ENCODE measurements around the gene KCTD5. TPM values are rescaled to one million over a fixed set of nuclear protein-coding genes. Genes with fewer than 3 reads are reported as not detected.
A peak's percentile ranks its signal among the peaks of the same experiment; 100 is the strongest.
"Not testable (repeated sequence)": the region's sequence is repeated elsewhere in the genome, so short reads cannot be mapped to it uniquely, and the experiment has no call there.

KCTD5 gene
- total RNA-seq, 5 donors from 2014 or later (not counting 1 experiment from before 2014, with no cell fraction given), result 19.5 to 29.1 (median 26.3) TPM

DNA sequence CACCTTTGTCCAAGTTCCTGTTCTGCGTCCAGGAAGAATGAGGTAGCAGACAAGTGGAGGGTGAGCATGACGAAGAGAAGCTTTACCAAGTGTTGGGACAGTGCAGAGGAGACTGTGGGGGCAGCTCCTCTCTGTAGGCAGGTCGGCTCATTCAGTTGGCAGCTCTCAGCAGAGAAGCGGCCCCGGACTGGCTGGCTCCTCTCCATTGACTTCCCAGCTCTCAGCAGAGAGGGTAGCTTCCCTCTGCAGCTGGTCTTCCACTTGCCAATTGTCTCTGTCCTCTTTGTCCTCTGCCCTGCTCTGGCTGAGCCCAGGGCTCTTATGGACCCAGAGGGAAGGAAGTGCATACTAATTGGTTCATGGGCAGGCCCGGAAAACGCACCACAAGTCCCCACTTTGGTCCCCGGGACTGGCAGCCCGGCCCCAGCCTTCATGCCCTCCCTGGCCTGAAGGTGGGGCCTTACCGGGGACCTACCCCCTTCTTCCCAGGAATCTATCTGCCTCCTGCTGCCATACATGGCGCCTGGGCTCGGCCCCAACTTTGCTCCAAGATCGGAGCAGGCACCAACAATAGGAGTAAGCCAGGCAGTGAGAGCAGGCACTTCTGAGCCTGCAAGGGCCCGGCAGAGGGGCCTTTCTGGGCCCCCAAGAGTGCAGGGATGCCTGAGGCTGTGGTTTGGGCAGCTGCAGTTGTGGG is 10.1 kb downstream of the KCTD5 start:
- WGBS (ENCODE audit: insufficient coverage), result 90% methylated on average over 12 of the region's 14 CpGs
- peaks cover 17 to 29% of the 10 kb centered on the region in 2 donors for H3K36me3 ChIP-seq (ENCODE audit: control insufficient read depth in 2 of 2, extremely low read depth in 1 of 2, insufficient read depth in 1 of 2, low read length in 1 of 2)

DNA sequence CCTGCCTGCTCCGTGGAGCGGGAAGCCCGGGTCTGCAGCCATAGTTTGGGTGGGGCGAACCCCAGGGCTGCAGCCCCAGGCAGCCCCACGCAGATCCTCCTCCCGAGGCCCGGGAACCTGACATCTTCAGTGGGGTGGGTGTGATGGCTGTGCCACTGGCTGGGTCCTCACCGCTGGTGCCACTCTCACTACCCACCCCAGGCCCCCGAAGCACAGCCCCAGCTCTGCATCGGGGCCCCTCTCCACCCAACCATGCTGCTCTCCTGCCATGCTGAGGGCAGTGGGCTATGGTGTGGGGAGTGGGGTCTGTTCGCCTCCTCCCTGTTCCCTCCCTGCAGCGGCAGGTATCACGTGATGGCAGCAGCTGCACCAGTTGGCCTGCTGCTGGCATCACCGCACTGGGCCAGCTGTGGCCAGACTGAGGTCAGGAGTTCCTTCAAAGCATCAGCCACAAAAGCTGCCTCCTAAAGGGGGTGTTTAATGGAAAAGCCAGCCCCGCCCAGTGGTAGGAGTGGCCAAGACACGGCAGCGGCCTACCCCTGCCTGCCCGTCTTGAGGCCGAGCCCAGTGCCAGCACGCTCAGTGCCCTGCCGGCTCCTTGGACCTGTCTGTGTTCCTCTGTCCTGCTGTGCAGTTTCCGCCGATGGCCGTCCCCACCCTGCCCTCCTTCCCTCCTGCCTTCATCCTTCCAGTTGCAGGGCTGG is 10.8 kb downstream of the KCTD5 start:
- no peak overlapping the region for H3K27ac Mint-ChIP-seq
- H3K4me3 Mint-ChIP-seq, result no peak overlapping the region
- H3K27me3 Mint-ChIP-seq, result no peaks in the 10 kb centered on the region
- Histone ChIP-seq H3K9me3 (no peaks in the 10 kb centered on the region), H3K27me3 (replicated peaks in 1 of 2; ENCODE audit: control insufficient read depth in 2 of 2, extremely low read depth in 1 of 2, insufficient read depth in 2 of 2, low read length in 1 of 2) (no peaks in the 10 kb centered on the region), H3K4me3 (ENCODE audit: control insufficient read depth in 1 of 2, extremely low read depth in 1 of 2, low read length in 1 of 2) (no peak overlapping the region), H3K36me3 (ENCODE audit: control insufficient read depth in 2 of 2, extremely low read depth in 1 of 2, insufficient read depth in 1 of 2, low read length in 1 of 2) (peaks cover 17 to 36% of the 10 kb centered on the region in 2 donors), H3K27ac (ENCODE audit: low read length) (no peak overlapping the region), H3K4me1 (ENCODE audit: control insufficient read depth in 1 of 2, extremely low read depth in 1 of 2, insufficient read depth in 2 of 2, low read length in 2 of 2) (peaks cover 0 to 12% of the 10 kb centered on the region in 2 experiments)
- H3K36me3 Mint-ChIP-seq, result peaks cover 14% of the 10 kb centered on the region
- no peaks in the 10 kb centered on the region for H3K9me3 Mint-ChIP-seq
- 93% methylated on average over 14 of the region's 24 CpGs for WGBS (ENCODE audit: insufficient coverage)
- peaks cover 2 to 7% (median 6%) of the 10 kb centered on the region in 3 donors for H3K4me1 Mint-ChIP-seq
- ATAC-seq (replicated peaks in 1 of 4) (no peak), DNase-seq (peak in 1 of 35 experiments; percentile 19)
- ChIA-PET CTCF (no interaction called here), POLR2A (no interaction called here)

More for the DNA sequence above, 10.1 kb downstream of the KCTD5 start:
- Histone ChIP-seq H3K4me1 (ENCODE audit: control insufficient read depth in 1 of 2, extremely low read depth in 1 of 2, insufficient read depth in 2 of 2, low read length in 2 of 2) (peaks cover 0 to 19% of the 10 kb centered on the region in 2 experiments), H3K4me3 (ENCODE audit: control insufficient read depth in 1 of 2, extremely low read depth in 1 of 2, low read length in 1 of 2) (no peak overlapping the region), H3K9me3 (no peaks in the 10 kb centered on the region), H3K27ac (ENCODE audit: low read length) (no peak overlapping the region), H3K27me3 (replicated peaks in 1 of 2; ENCODE audit: control insufficient read depth in 2 of 2, extremely low read depth in 1 of 2, insufficient read depth in 2 of 2, low read length in 1 of 2) (no peaks in the 10 kb centered on the region)
- no peak for ATAC-seq (replicated peaks in 1 of 4)
- CTCF ChIA-PET, result interaction anchor here in 1 of 2 donors (0.5 kb wide), 1 partner anchor 361 kb away, joined by 3 read pairs; no protein-coding TSS in a partner anchor
- no peak overlapping the region for H3K27ac Mint-ChIP-seq
- POLR2A ChIA-PET, result no interaction called here
- peaks cover 9% of the 10 kb centered on the region for H3K36me3 Mint-ChIP-seq
- peaks cover 8 to 13% (median 10%) of the 10 kb centered on the region in 3 donors for H3K4me1 Mint-ChIP-seq
- no peaks in the 10 kb centered on the region for H3K9me3 Mint-ChIP-seq
- no peaks in the 10 kb centered on the region for H3K27me3 Mint-ChIP-seq
- DNase-seq, result no peak
- H3K4me3 Mint-ChIP-seq, result no peak overlapping the region

DNA sequence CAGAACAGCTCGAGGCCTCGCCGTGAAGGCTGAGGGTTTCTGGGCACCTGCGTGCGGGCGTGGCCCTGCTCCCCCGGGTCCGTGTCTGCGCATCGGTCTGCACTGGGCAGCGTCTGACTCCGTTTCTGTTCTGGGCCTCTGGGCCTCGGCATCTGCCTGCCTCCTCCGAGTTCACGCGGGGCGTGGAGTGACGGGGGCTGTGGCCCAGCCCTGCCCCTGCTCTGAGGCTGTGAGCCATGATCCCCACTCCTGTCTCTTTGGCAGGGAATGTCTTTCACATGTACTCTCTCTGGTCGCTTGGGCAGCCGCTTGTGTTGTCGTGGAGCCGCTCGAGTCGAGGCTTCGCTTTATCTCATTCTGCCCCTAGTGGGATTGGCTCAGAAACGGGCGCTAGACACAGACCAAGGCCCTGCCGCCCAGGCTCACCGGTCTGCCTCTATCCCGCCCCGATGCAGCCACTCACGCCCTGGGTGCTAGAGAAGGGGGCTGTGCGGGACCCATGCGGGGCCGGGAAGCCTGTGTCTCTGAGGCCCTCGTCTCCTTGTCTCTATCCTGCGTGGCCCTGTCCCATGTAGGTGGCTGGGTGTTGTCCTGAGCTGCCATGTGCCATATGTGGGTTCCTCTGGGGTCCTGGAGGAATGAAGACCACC is 14.4 kb downstream of the KCTD5 start:
- H3K27me3 Mint-ChIP-seq; H3K27ac ChIP-seq (ENCODE audit: low read length); CTCF ChIA-PET; H3K9me3 ChIP-seq; H3K9me3 Mint-ChIP-seq; H3K4me1 ChIP-seq (ENCODE audit: control insufficient read depth in 1 of 2, extremely low read depth in 1 of 2, insufficient read depth in 2 of 2, low read length in 2 of 2); H3K4me3 ChIP-seq (ENCODE audit: control insufficient read depth in 1 of 2, extremely low read depth in 1 of 2, low read length in 1 of 2); H3K27ac Mint-ChIP-seq; POLR2A ChIA-PET; H3K27me3 ChIP-seq (replicated peaks in 1 of 2; ENCODE audit: control insufficient read depth in 2 of 2, extremely low read depth in 1 of 2, insufficient read depth in 2 of 2, low read length in 1 of 2); DNase-seq; H3K4me3 Mint-ChIP-seq; ATAC-seq (replicated peaks in 1 of 4); H3K4me1 Mint-ChIP-seq: not testable (repeated sequence)
- WGBS (ENCODE audit: insufficient coverage), result 98% methylated on average over 28 of the region's 37 CpGs
- H3K36me3 ChIP-seq (ENCODE audit: control insufficient read depth in 2 of 2, extremely low read depth in 1 of 2, insufficient read depth in 1 of 2, low read length in 1 of 2), result peaks cover 23 to 51% of the 10 kb centered on the region in 2 donors
- peaks cover 17% of the 10 kb centered on the region for H3K36me3 Mint-ChIP-seq

DNA sequence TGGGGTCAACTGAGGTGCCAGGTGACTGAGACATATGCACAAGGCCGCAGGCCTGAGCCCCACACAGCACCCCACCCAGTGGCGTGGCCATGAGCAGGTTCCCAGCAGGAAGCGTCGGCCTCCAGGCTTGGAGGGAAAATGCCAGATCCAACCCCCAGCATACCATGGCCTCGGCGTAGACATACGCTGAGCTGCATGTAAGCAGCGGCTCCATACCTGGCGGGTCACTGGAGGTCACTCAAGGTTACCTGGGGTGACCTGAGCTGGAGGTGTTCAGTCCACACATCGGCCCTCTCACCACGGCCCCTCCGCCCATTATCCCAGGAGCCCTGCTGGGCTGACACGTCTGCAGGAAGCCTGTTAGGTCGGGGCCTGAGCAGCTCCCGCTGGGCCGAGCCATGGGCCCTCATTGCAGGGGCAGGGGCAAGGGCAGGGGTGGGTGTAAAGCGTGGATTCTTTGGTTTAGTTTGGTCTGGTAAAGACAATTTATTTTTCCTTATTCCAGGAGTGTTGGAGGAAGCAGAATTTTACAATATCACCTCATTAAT is 15.2 kb downstream of the KCTD5 start:
- no peaks in the 10 kb centered on the region for H3K9me3 Mint-ChIP-seq
- Histone ChIP-seq H3K36me3 (ENCODE audit: control insufficient read depth in 2 of 2, extremely low read depth in 1 of 2, insufficient read depth in 1 of 2, low read length in 1 of 2) (peaks cover 20 to 54% of the 10 kb centered on the region in 2 donors), H3K9me3 (no peaks in the 10 kb centered on the region), H3K27me3 (replicated peaks in 1 of 2; ENCODE audit: control insufficient read depth in 2 of 2, extremely low read depth in 1 of 2, insufficient read depth in 2 of 2, low read length in 1 of 2) (no peaks in the 10 kb centered on the region), H3K4me1 (ENCODE audit: control insufficient read depth in 1 of 2, extremely low read depth in 1 of 2, insufficient read depth in 2 of 2, low read length in 2 of 2) (peaks cover 0 to 5% of the 10 kb centered on the region in 2 experiments), H3K4me3 (ENCODE audit: control insufficient read depth in 1 of 2, extremely low read depth in 1 of 2, low read length in 1 of 2) (no peak overlapping the region), H3K27ac (ENCODE audit: low read length) (no peak overlapping the region)
- H3K4me1 Mint-ChIP-seq, result peaks cover 0 to 2% (median 0%) of the 10 kb centered on the region in 3 donors
- no peaks in the 10 kb centered on the region for H3K27me3 Mint-ChIP-seq
- H3K27ac Mint-ChIP-seq, result no peak overlapping the region
- H3K4me3 Mint-ChIP-seq, result no peak overlapping the region
- ATAC-seq (replicated peaks in 1 of 4) (no peak), DNase-seq (no peak)
- ChIA-PET CTCF (no interaction called here), POLR2A (no interaction called here)
- H3K36me3 Mint-ChIP-seq, result peaks cover 17% of the 10 kb centered on the region
- 95% methylated on average over 12 of the region's 17 CpGs for WGBS (ENCODE audit: insufficient coverage)

DNA sequence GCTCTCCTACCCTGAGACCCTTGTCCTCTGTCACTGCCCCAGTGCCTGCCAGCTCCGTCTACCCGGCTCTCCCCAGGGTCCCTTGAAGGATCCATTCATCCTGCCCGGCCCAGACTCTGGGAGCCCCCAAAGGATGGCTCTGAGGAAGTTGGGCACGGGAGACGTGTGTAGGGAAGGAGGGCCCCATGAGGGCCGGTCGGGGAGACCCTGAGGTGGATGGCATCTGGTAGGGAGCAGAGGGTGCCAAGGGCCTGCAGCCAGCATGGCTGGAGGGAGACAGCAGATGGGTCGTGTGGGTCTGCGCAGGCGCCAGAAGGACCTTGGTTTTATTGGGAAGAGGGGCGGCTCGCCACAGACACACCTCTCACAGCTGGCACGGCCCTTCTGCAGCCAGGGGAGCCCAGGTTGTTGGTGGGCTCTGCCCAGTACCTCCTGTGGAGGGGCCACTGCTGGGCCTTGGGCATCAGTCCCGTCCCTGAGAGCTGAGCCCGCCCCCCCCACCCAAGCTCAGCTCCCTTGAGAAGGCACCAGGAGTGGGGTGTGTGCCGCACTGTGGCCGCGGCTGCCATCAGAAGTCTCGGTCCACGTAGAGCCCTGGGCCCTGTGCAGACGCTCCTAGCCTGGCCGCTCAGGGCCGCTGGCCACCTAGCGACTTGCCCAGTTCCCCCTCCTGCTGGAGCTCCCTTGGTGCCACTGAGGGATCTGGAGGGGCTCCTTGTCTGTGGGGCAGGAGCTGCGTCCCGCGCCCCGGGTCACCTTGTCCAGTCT is 16.0 kb downstream of the KCTD5 start:
- H3K36me3 ChIP-seq (ENCODE audit: control insufficient read depth in 2 of 2, extremely low read depth in 1 of 2, insufficient read depth in 1 of 2, low read length in 1 of 2), result peaks cover 23 to 60% of the 10 kb centered on the region in 2 donors
- no peak overlapping the region for H3K27ac Mint-ChIP-seq

More for the DNA sequence above, 16.0 kb downstream of the KCTD5 start:
- 96% methylated on average over 17 of the region's 28 CpGs for WGBS (ENCODE audit: insufficient coverage)
- H3K9me3 ChIP-seq, result no peaks in the 10 kb centered on the region
- H3K27me3 ChIP-seq (replicated peaks in 1 of 2; ENCODE audit: control insufficient read depth in 2 of 2, extremely low read depth in 1 of 2, insufficient read depth in 2 of 2, low read length in 1 of 2), result no peaks in the 10 kb centered on the region
- ATAC-seq (replicated peaks in 1 of 4) (no peak), DNase-seq (no peak)
- H3K4me3 Mint-ChIP-seq, result no peak overlapping the region
- H3K4me1 ChIP-seq (ENCODE audit: control insufficient read depth in 1 of 2, extremely low read depth in 1 of 2, insufficient read depth in 2 of 2, low read length in 2 of 2), result no peaks in the 10 kb centered on the region
- H3K4me3 ChIP-seq (ENCODE audit: control insufficient read depth in 1 of 2, extremely low read depth in 1 of 2, low read length in 1 of 2), result no peak overlapping the region
- H3K36me3 Mint-ChIP-seq, result peaks cover 17% of the 10 kb centered on the region
- H3K4me1 Mint-ChIP-seq, result peaks cover 0 to 2% (median 0%) of the 10 kb centered on the region in 3 donors
- ChIA-PET CTCF (interaction anchor here in 1 of 2 donors (0.6 kb wide), 1 partner anchor 305 kb away, joined by 4 read pairs; no protein-coding TSS in a partner anchor), POLR2A (no interaction called here)
- H3K27ac ChIP-seq (ENCODE audit: low read length), result no peak overlapping the region
- H3K27me3 Mint-ChIP-seq, result no peaks in the 10 kb centered on the region
- no peaks in the 10 kb centered on the region for H3K9me3 Mint-ChIP-seq

All from T-cell (primary cell).